Sigmoid colon (tissue), 7 donors: Measurements from ENCODE around the gene EFNA3. TPM values are rescaled to one million over a fixed set of nuclear protein-coding genes. Genes with fewer than 3 reads are reported as not detected.

Experiments
- DNase-seq: peaks from one replicate; pipeline ENCODE4 v3.0.0-alpha.2; 2019
- H3K27ac ChIP-seq, 4 donors: fragments of 200-600 bp; sonication (generic); one replicate each; pipeline ENCODE4 v1.5.1; 2016 to 2019; ENCODE audit warnings: mild to moderate bottlenecking in 1 of 4
- H3K27me3 ChIP-seq, 3 donors: fragments of 200-600 bp; sonication (generic); one replicate each; pipeline ENCODE4 v1.5.1; 2019; ENCODE audit warnings: mild to moderate bottlenecking in 1 of 3
- H3K36me3 ChIP-seq, 4 donors: fragments of 200-600 bp; sonication (generic); one replicate each; pipeline ENCODE4 v1.5.1; 2016 to 2019
- H3K4me1 ChIP-seq, 4 donors: fragments of 200-600 bp; sonication (generic); one replicate each; pipeline ENCODE4 v1.5.1; 2017 to 2019
- H3K4me3 ChIP-seq, 4 donors: fragments of 200-600 bp; sonication (generic); one replicate each; pipeline ENCODE4 v1.5.1; 2017 to 2019; ENCODE audit warnings: mild to moderate bottlenecking in 2 of 4, moderate library complexity in 1 of 4
- H3K9me3 ChIP-seq, 4 donors: fragments of 200-600 bp in 3 of 4; sonication (generic) in 3 of 4; one replicate each; pipeline versions ENCODE4 v1.5.1 to v1.6.1; 2013 to 2019
- CTCF ChIP-seq, 4 experiments: fragments of 450-650 bp in 3 of 4; fragments of 200-600 bp in 1 of 4; IDR thresholded peaks; one replicate each; pipeline ENCODE4 v1.5.1; 2016 to 2019; ENCODE audit warnings: antibody characterized with exemption in 4 of 4, mild to moderate bottlenecking in 3 of 4, moderate library complexity in 2 of 4
- EP300 ChIP-seq, 4 donors: sonication (generic); formaldehyde crosslinking; IDR thresholded peaks; one replicate each; pipeline ENCODE4 v1.6.1; 2017; ENCODE audit warnings: antibody characterized with exemption in 4 of 4
- POLR2A ChIP-seq, 2 donors: fragments of 450-650 bp; IDR thresholded peaks; one replicate each; pipeline ENCODE4 v1.6.1; 2016; ENCODE audit warnings: antibody characterized with exemption in 2 of 2, mild to moderate bottlenecking in 2 of 2, moderate library complexity in 2 of 2
- POLR2AphosphoS5 ChIP-seq, 4 donors: sonication (generic); formaldehyde crosslinking; IDR thresholded peaks; one replicate each; pipeline ENCODE4 v1.6.1; 2017; ENCODE audit warnings: antibody characterized with exemption in 4 of 4
- WGBS, 2 donors: extraction: QIAGEN DNeasy Blood & Tissue Kit; methylation state at CpG; one replicate each; pipeline ENCODE4 v1.1.7; 2013; 5-methylcytosine and 5-hydroxymethylcytosine counted together
- intact Hi-C: fragments of 100-400 bp; cut with DNase I; formaldehyde crosslinking; loops from one replicate; pipeline ENCODE4 v1.15.1; 2023
- polyA plus RNA-seq, 3 donors: library from polyadenylated mRNA; stranded (reverse); fragments of 200-250 nt; gene quantifications; one replicate each; pipeline ENCODE4 v1.2.3, GENCODE V29; 2013
- total RNA-seq, 4 donors: library from RNA; depleted of rRNA; stranded (reverse); fragments of >200 nt; gene quantifications; one replicate each; pipeline ENCODE4 v1.1.0, GENCODE V29; 2016
- donor health status: healthy with polysubstance abuse.
- donor health status: Bipolar disorder and iron deficiency.
- donor health status: healthy.

The EFNA3 gene
- total and polyA plus RNA-seq, 7 donors: 0.27 to 9.0 (median 3.0) TPM

- Histone ChIP-seq H3K4me3 (no peak overlapping the region), H3K4me1 (no peaks in the 10 kb centered on the region), H3K36me3 (no peaks in the 10 kb centered on the region), H3K27me3 (no peaks in the 10 kb centered on the region), H3K27ac (no peak overlapping the region), H3K9me3 (no peaks in the 10 kb centered on the region)
- intact Hi-C loops: no loop called here
- TF ChIP-seq CTCF (IDR thresholded peaks at IDR 0.05): no peak
- no peak for TF ChIP-seq EP300 (IDR thresholded peaks at IDR 0.05)
- no peak for TF ChIP-seq POLR2A (IDR thresholded peaks at IDR 0.05)
- no peak for TF ChIP-seq POLR2AphosphoS5 (IDR thresholded peaks at IDR 0.05)
- 62 to 70% methylated on average over 6 of the region's 6 CpGs for WGBS, 2 donors
- DNase-seq: no peak
Observed at GRCh38 chr1:155106862-155107261, 28.2 kb downstream of the EFNA3 start.

- TF ChIP-seq CTCF (IDR thresholded peaks at IDR 0.05): no peak
- no peak for TF ChIP-seq EP300 (IDR thresholded peaks at IDR 0.05)
- TF ChIP-seq POLR2AphosphoS5 (IDR thresholded peaks at IDR 0.05): no peak
- TF ChIP-seq POLR2A (IDR thresholded peaks at IDR 0.05): no peak
- Histone ChIP-seq H3K27me3 (no peaks in the 10 kb centered on the region), H3K27ac (no peak overlapping the region), H3K4me1 (no peaks in the 10 kb centered on the region), H3K9me3 (no peaks in the 10 kb centered on the region), H3K36me3 (no peaks in the 10 kb centered on the region), H3K4me3 (no peak overlapping the region)
- DNase-seq: no peak
- 72 to 81% methylated on average over 12 of the region's 12 CpGs for WGBS, 2 donors
- intact Hi-C loops: no loop called here
Observed at GRCh38 chr1:155107309-155108264, 28.9 kb downstream of the EFNA3 start.

- Histone ChIP-seq H3K27ac (no peak overlapping the region), H3K4me3 (no peak overlapping the region), H3K36me3 (no peaks in the 10 kb centered on the region), H3K27me3 (no peaks in the 10 kb centered on the region), H3K9me3 (no peaks in the 10 kb centered on the region), H3K4me1 (no peaks in the 10 kb centered on the region)
- WGBS, 2 donors: 55 to 83% methylated on average over 5 of the region's 5 CpGs
- no peak for DNase-seq
- TF ChIP-seq POLR2AphosphoS5 (IDR thresholded peaks at IDR 0.05): no peak
- TF ChIP-seq EP300 (IDR thresholded peaks at IDR 0.05): no peak
- TF ChIP-seq CTCF (IDR thresholded peaks at IDR 0.05): no peak
- no peak for TF ChIP-seq POLR2A (IDR thresholded peaks at IDR 0.05)
- intact Hi-C loops: no loop called here
Observed at GRCh38 chr1:155108296-155108695, 29.7 kb downstream of the EFNA3 start.

GRCh38 chr1:155110381-155110780, 31.7 kb downstream of the EFNA3 start:
- H3K4me3 ChIP-seq: no peak overlapping the region
- H3K27me3 ChIP-seq: no peaks in the 10 kb centered on the region
- H3K4me1 ChIP-seq: no peaks in the 10 kb centered on the region
- TF ChIP-seq POLR2AphosphoS5 (IDR thresholded peaks at IDR 0.05) (no peak), CTCF (IDR thresholded peaks at IDR 0.05) (no peak), EP300 (IDR thresholded peaks at IDR 0.05) (no peak), POLR2A (IDR thresholded peaks at IDR 0.05) (no peak)
- no peaks in the 10 kb centered on the region for H3K36me3 ChIP-seq
- H3K9me3 ChIP-seq: no peaks in the 10 kb centered on the region
- no peak for DNase-seq
- intact Hi-C loops: no loop called here
- 84 to 86% methylated on average over 8 of the region's 8 CpGs for WGBS, 2 donors
- no peak overlapping the region for H3K27ac ChIP-seq
